HEK293 (cell line): ENCODE results near the gene ARHGAP22.

ENCODE experiments used
- CTCF ChIA-PET: fragments of 350-600 bp; formaldehyde crosslinking; extraction: SDS; loops from one replicate; lab custom pipeline; 2021; ENCODE audit warnings: antibody characterized with exemption; lab: Yijun Ruan, JAX
- POLR2A ChIA-PET: fragments of 300-600 bp; formaldehyde crosslinking; extraction: SDS; loops from one replicate; lab custom pipeline; 2020; ENCODE audit warnings: antibody characterized with exemption, inconsistent platforms; lab: Yijun Ruan, JAX
- H3K27ac ChIP-seq: fragments of 200-500 bp; sonication (Bioruptor generic); 2 replicates; pipeline ENCODE4 v1.5.1; 2014; ENCODE audit warnings: low read depth, low read length, control low read depth, inconsistent platforms; ENCODE audit errors: extremely low read depth
- H3K36me3 ChIP-seq, 2 experiments: fragments of 200-500 bp in 1 of 2; sonication (Bioruptor generic) in 1 of 2; 1 replicate in 1 of 2; 2 replicates in 1 of 2; pipeline ENCODE4 v1.5.1; 2014 to 2017; ENCODE audit warnings: inconsistent platforms in 2 of 2, low read length in 2 of 2; ENCODE audit not compliant: control insufficient read depth in 2 of 2, insufficient read depth in 1 of 2
- H3K4me1 ChIP-seq: fragments of 200-500 bp; sonication (Bioruptor generic); 2 replicates; pipeline ENCODE4 v1.5.1; 2014; ENCODE audit warnings: mild to moderate bottlenecking, low read length, inconsistent platforms; ENCODE audit not compliant: control insufficient read depth, insufficient read depth
- H3K4me3 ChIP-seq: 2 replicates; pipeline ENCODE4 v1.5.1; 2011; ENCODE audit warnings: low read depth, mild to moderate bottlenecking, control low read depth, low read length, moderate library complexity
- H3K9me3 ChIP-seq: fragments of 200-500 bp; sonication (Bioruptor generic); 2 replicates; pipeline ENCODE4 v1.5.1; 2014; ENCODE audit warnings: low read depth, low read length, inconsistent platforms; ENCODE audit not compliant: control insufficient read depth, insufficient read depth
- GLIS1 ChIP-seq: fragments of 450-650 bp; formaldehyde crosslinking; IDR thresholded peaks from 2 replicates; pipeline ENCODE4 v1.5.1; 2016; ENCODE audit warnings: missing biosample characterization, missing genetic modification characterization
- KLF9 ChIP-seq: fragments of 450-650 bp; formaldehyde crosslinking; IDR thresholded peaks from 2 replicates; pipeline ENCODE4 v1.5.1; 2016; ENCODE audit warnings: missing biosample characterization, missing genetic modification characterization, low read depth
- OVOL3 ChIP-seq: fragments of 450-650 bp; formaldehyde crosslinking; IDR thresholded peaks from 2 replicates; pipeline ENCODE4 v1.5.1; 2016; ENCODE audit warnings: missing biosample characterization, missing genetic modification characterization
- ZBTB1 ChIP-seq: fragments of 450-650 bp; formaldehyde crosslinking; IDR thresholded peaks from 2 replicates; pipeline ENCODE4 v1.5.1; 2016; ENCODE audit warnings: missing biosample characterization, missing genetic modification characterization
- ZBTB8A ChIP-seq: fragments of 450-650 bp; formaldehyde crosslinking; IDR thresholded peaks from 2 replicates; pipeline ENCODE4 v1.5.1; 2016; ENCODE audit warnings: missing biosample characterization, missing genetic modification characterization
- ZEB2 ChIP-seq: fragments of 450-650 bp; formaldehyde crosslinking; IDR thresholded peaks from 2 replicates; pipeline ENCODE4 v1.5.1; 2016; ENCODE audit warnings: missing biosample characterization, missing genetic modification characterization
- ZFP41 ChIP-seq: fragments of 450-650 bp; formaldehyde crosslinking; IDR thresholded peaks from 2 replicates; pipeline ENCODE4 v1.5.1; 2016; ENCODE audit warnings: missing biosample characterization, missing genetic modification characterization, borderline replicate concordance
- ZNF121 ChIP-seq: fragments of 450-650 bp; formaldehyde crosslinking; IDR thresholded peaks from 2 replicates; pipeline ENCODE4 v1.5.1; 2016; ENCODE audit warnings: missing biosample characterization, missing genetic modification characterization
- ZNF132 ChIP-seq: fragments of 450-650 bp; formaldehyde crosslinking; IDR thresholded peaks from 2 replicates; pipeline ENCODE4 v1.5.1; 2017; ENCODE audit warnings: missing biosample characterization, missing genetic modification characterization, borderline replicate concordance
- ZNF214 ChIP-seq: fragments of 450-650 bp; formaldehyde crosslinking; IDR thresholded peaks from 2 replicates; pipeline ENCODE4 v1.5.1; 2017; ENCODE audit warnings: missing biosample characterization, mild to moderate bottlenecking, missing genetic modification characterization, borderline replicate concordance
- ZNF423 ChIP-seq: fragments of 450-650 bp; formaldehyde crosslinking; IDR thresholded peaks from 2 replicates; pipeline ENCODE4 v1.5.1; 2016; ENCODE audit warnings: missing biosample characterization, missing genetic modification characterization
- ZNF433 ChIP-seq: fragments of 450-650 bp; formaldehyde crosslinking; IDR thresholded peaks from 2 replicates; pipeline ENCODE4 v1.5.1; 2016; ENCODE audit warnings: missing biosample characterization, missing genetic modification characterization, low read depth
- ZNF510 ChIP-seq: fragments of 450-650 bp; formaldehyde crosslinking; IDR thresholded peaks from 2 replicates; pipeline ENCODE4 v1.5.1; 2018; ENCODE audit warnings: mild to moderate bottlenecking, missing genetic modification characterization, missing biosample characterization; ENCODE audit not compliant: insufficient replicate concordance
- ZNF707 ChIP-seq: fragments of 450-650 bp; formaldehyde crosslinking; IDR thresholded peaks from 2 replicates; pipeline ENCODE4 v1.5.1; 2016; ENCODE audit warnings: missing biosample characterization, missing genetic modification characterization
- TF ChIP-seq, protein P1 (sequence below): fragments of 450-650 bp; formaldehyde crosslinking; IDR thresholded peaks from 2 replicates; pipeline ENCODE4 v1.5.1; 2017; ENCODE audit warnings: missing biosample characterization, mild to moderate bottlenecking, missing genetic modification characterization, moderate library complexity
- TF ChIP-seq, protein P2 (sequence below): fragments of 450-650 bp; formaldehyde crosslinking; conservative IDR thresholded peaks from 2 replicates; pipeline ENCODE4 v1.5.1; 2016; ENCODE audit warnings: low read depth, missing biosample characterization, missing genetic modification characterization
- TF ChIP-seq, protein P3 (sequence below): fragments of 450-650 bp; formaldehyde crosslinking; IDR thresholded peaks from 2 replicates; pipeline ENCODE4 v1.5.1; 2016; ENCODE audit warnings: missing biosample characterization, missing genetic modification characterization
- TF ChIP-seq, protein P4 (sequence below): fragments of 450-650 bp; formaldehyde crosslinking; IDR thresholded peaks from 2 replicates; pipeline ENCODE4 v1.5.1; 2017; ENCODE audit warnings: missing biosample characterization, missing genetic modification characterization
- TF ChIP-seq, protein P5 (sequence below): fragments of 450-650 bp; formaldehyde crosslinking; IDR thresholded peaks from 2 replicates; pipeline ENCODE4 v1.5.1; 2016; ENCODE audit warnings: missing biosample characterization, missing genetic modification characterization
- TF ChIP-seq, protein P6 (sequence below): fragments of 450-650 bp; formaldehyde crosslinking; IDR thresholded peaks from 2 replicates; pipeline ENCODE4 v1.5.1; 2016; ENCODE audit warnings: missing biosample characterization, missing genetic modification characterization

Gene ARHGAP22

DNA sequence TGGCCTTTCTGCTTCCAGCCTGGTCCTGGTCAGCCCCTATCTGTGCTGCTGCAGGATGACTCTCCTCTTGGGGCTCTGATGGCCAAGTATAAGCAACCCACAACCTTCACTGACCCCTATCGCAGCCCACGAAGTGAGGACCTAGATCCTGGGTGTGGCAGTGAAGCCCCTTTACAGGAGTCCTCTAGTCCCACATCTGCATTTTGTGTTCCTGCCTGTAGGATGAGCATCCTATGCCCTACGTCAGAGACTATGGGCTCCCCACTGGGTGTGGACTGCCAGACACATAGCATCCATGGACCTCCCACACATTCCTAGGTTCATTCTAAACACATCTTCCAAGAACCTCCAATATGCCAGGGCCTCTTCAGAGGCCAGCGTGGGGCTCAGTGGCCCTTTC is 29.0 kb downstream of the ARHGAP22 start:
- TF ChIP-seq ZEB2, result no peak
- no peak for TF ChIP-seq ZNF121 (tag by site-specific recombination)
- TF ChIP-seq ZNF707 (tag by site-specific recombination), result no peak
- TF ChIP-seq KLF9 (tag by site-specific recombination), result no peak
- TF ChIP-seq, protein P1, sequence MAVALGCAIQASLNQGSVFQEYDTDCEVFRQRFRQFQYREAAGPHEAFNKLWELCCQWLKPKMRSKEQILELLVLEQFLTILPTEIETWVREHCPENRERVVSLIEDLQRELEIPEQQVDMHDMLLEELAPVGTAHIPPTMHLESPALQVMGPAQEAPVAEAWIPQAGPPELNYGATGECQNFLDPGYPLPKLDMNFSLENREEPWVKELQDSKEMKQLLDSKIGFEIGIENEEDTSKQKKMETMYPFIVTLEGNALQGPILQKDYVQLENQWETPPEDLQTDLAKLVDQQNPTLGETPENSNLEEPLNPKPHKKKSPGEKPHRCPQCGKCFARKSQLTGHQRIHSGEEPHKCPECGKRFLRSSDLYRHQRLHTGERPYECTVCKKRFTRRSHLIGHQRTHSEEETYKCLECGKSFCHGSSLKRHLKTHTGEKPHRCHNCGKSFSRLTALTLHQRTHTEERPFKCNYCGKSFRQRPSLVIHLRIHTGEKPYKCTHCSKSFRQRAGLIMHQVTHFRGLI (tag by site-specific recombination), result no peak
- no peak for TF ChIP-seq ZBTB8A (tag by site-specific recombination)
- TF ChIP-seq, protein P2, sequence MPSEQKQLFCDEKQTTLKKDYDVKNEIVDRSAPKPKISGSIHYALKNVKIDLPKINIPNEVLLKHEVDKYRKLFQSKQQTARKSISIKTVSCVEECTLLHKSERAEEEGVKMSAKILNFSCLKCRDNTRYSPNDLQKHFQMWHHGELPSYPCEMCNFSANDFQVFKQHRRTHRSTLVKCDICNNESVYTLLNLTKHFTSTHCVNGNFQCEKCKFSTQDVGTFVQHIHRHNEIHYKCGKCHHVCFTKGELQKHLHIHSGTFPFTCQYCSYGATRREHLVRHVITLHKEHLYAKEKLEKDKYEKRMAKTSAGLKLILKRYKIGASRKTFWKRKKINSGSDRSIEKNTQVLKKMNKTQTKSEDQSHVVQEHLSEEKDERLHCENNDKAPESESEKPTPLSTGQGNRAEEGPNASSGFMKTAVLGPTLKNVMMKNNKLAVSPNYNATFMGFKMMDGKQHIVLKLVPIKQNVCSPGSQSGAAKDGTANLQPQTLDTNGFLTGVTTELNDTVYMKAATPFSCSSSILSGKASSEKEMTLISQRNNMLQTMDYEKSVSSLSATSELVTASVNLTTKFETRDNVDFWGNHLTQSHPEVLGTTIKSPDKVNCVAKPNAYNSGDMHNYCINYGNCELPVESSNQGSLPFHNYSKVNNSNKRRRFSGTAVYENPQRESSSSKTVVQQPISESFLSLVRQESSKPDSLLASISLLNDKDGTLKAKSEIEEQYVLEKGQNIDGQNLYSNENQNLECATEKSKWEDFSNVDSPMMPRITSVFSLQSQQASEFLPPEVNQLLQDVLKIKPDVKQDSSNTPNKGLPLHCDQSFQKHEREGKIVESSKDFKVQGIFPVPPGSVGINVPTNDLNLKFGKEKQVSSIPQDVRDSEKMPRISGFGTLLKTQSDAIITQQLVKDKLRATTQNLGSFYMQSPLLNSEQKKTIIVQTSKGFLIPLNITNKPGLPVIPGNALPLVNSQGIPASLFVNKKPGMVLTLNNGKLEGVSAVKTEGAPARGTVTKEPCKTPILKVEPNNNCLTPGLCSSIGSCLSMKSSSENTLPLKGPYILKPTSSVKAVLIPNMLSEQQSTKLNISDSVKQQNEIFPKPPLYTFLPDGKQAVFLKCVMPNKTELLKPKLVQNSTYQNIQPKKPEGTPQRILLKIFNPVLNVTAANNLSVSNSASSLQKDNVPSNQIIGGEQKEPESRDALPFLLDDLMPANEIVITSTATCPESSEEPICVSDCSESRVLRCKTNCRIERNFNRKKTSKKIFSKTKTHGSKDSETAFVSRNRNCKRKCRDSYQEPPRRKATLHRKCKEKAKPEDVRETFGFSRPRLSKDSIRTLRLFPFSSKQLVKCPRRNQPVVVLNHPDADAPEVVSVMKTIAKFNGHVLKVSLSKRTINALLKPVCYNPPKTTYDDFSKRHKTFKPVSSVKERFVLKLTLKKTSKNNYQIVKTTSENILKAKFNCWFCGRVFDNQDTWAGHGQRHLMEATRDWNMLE (tag by site-specific recombination), result no peak
- no peak for TF ChIP-seq ZNF214 (tag by site-specific recombination)
- TF ChIP-seq, protein P3, sequence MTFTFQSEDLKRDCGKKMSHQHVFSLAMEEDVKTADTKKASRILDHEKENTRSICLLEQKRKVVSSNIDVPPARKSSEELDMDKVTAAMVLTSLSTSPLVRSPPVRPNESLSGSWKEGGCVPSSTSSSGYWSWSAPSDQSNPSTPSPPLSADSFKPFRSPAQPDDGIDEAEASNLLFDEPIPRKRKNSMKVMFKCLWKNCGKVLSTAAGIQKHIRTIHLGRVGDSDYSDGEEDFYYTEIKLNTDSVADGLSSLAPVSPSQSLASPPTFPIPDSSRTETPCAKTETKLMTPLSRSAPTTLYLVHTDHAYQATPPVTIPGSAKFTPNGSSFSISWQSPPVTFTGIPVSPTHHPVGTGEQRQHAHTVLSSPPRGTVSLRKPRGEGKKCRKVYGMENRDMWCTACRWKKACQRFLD (tag by site-specific recombination), result no peak
- TF ChIP-seq ZBTB1 (tag by site-specific recombination), result no peak
- no peak for TF ChIP-seq OVOL3 (tag by site-specific recombination)
- TF ChIP-seq ZFP41, result no peak
- TF ChIP-seq ZNF510 (tag by site-specific recombination), result no peak
- TF ChIP-seq, all 188 proteins: peak for 0
- ChIA-PET POLR2A (no interaction called here), CTCF (no interaction called here)
- H3K4me1 ChIP-seq, result no peaks in the 10 kb centered on the region
- no peak overlapping the region for H3K27ac ChIP-seq
- no peak overlapping the region for H3K4me3 ChIP-seq
- no peaks in the 10 kb centered on the region for H3K36me3 ChIP-seq
- no peaks in the 10 kb centered on the region for H3K9me3 ChIP-seq

DNA sequence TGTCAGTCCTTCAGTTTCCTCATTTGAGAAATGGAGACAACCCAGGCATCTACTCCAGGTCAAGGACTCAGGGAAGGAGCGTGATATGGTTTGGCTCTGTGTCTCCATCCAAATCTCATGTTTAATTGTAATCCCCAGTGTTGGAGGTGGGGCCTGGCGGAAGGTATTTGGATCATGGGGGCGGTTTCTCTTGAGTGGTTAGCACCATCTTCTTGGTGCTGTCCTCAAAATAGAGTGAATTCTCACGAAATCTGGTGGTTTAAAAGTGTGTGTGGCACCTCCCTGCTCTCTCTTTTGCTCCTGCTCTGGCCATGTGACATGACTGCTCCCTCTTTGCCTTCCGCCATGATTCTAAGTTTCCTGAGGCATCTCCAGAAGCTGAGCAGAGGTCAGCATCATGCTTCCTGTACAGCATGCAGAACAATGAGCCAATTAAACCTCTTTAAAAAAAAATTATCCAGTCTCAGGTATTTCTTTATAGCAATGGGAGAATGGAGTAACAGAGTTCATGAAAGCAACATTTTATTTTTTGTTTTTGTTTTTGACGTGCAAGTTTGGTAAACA is 30.0 kb downstream of the ARHGAP22 start:
- no peaks in the 10 kb centered on the region for H3K36me3 ChIP-seq
- no peak overlapping the region for H3K4me3 ChIP-seq
- CTCF ChIA-PET, result no interaction called here
- no peaks in the 10 kb centered on the region for H3K9me3 ChIP-seq
- H3K4me1 ChIP-seq, result no peaks in the 10 kb centered on the region
- H3K27ac ChIP-seq, result no peak overlapping the region
- POLR2A ChIA-PET, result no interaction called here
- TF ChIP-seq ZNF423 (tag by site-specific recombination) (no peak), GLIS1 (no peak), ZNF433 (tag by site-specific recombination) (no peak), ZNF132 (no peak)
- TF ChIP-seq, protein P4, sequence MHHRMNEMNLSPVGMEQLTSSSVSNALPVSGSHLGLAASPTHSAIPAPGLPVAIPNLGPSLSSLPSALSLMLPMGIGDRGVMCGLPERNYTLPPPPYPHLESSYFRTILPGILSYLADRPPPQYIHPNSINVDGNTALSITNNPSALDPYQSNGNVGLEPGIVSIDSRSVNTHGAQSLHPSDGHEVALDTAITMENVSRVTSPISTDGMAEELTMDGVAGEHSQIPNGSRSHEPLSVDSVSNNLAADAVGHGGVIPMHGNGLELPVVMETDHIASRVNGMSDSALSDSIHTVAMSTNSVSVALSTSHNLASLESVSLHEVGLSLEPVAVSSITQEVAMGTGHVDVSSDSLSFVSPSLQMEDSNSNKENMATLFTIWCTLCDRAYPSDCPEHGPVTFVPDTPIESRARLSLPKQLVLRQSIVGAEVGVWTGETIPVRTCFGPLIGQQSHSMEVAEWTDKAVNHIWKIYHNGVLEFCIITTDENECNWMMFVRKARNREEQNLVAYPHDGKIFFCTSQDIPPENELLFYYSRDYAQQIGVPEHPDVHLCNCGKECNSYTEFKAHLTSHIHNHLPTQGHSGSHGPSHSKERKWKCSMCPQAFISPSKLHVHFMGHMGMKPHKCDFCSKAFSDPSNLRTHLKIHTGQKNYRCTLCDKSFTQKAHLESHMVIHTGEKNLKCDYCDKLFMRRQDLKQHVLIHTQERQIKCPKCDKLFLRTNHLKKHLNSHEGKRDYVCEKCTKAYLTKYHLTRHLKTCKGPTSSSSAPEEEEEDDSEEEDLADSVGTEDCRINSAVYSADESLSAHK (tag by site-specific recombination), result no peak
- TF ChIP-seq, protein P5, sequence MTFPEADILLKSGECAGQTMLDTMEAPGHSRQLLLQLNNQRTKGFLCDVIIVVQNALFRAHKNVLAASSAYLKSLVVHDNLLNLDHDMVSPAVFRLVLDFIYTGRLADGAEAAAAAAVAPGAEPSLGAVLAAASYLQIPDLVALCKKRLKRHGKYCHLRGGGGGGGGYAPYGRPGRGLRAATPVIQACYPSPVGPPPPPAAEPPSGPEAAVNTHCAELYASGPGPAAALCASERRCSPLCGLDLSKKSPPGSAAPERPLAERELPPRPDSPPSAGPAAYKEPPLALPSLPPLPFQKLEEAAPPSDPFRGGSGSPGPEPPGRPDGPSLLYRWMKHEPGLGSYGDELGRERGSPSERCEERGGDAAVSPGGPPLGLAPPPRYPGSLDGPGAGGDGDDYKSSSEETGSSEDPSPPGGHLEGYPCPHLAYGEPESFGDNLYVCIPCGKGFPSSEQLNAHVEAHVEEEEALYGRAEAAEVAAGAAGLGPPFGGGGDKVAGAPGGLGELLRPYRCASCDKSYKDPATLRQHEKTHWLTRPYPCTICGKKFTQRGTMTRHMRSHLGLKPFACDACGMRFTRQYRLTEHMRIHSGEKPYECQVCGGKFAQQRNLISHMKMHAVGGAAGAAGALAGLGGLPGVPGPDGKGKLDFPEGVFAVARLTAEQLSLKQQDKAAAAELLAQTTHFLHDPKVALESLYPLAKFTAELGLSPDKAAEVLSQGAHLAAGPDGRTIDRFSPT (tag by site-specific recombination), result no peak
- TF ChIP-seq, protein P6, sequence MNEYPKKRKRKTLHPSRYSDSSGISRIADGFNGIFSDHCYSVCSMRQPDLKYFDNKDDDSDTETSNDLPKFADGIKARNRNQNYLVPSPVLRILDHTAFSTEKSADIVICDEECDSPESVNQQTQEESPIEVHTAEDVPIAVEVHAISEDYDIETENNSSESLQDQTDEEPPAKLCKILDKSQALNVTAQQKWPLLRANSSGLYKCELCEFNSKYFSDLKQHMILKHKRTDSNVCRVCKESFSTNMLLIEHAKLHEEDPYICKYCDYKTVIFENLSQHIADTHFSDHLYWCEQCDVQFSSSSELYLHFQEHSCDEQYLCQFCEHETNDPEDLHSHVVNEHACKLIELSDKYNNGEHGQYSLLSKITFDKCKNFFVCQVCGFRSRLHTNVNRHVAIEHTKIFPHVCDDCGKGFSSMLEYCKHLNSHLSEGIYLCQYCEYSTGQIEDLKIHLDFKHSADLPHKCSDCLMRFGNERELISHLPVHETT (tag by site-specific recombination), result no peak
